HEK293 (cell line): Measurements from ENCODE around the gene BPHL.

Experiments used
- CTCF ChIA-PET: fragments of 350-600 bp; formaldehyde crosslinking; extraction: SDS; loops from one replicate; lab custom pipeline; 2021; ENCODE audit warnings: antibody characterized with exemption; lab: Yijun Ruan, JAX
- POLR2A ChIA-PET: fragments of 300-600 bp; formaldehyde crosslinking; extraction: SDS; loops from one replicate; lab custom pipeline; 2020; ENCODE audit warnings: antibody characterized with exemption, inconsistent platforms; lab: Yijun Ruan, JAX
- H3K27ac ChIP-seq: fragments of 200-500 bp; sonication (Bioruptor generic); 2 replicates; pipeline ENCODE4 v1.5.1; 2014; ENCODE audit warnings: low read depth, low read length, control low read depth, inconsistent platforms; ENCODE audit errors: extremely low read depth
- H3K36me3 ChIP-seq, 2 experiments: fragments of 200-500 bp in 1 of 2; sonication (Bioruptor generic) in 1 of 2; 1 replicate in 1 of 2; 2 replicates in 1 of 2; pipeline ENCODE4 v1.5.1; 2014 to 2017; ENCODE audit warnings: inconsistent platforms in 2 of 2, low read length in 2 of 2; ENCODE audit not compliant: control insufficient read depth in 2 of 2, insufficient read depth in 1 of 2
- H3K4me1 ChIP-seq: fragments of 200-500 bp; sonication (Bioruptor generic); 2 replicates; pipeline ENCODE4 v1.5.1; 2014; ENCODE audit warnings: mild to moderate bottlenecking, low read length, inconsistent platforms; ENCODE audit not compliant: control insufficient read depth, insufficient read depth
- H3K4me3 ChIP-seq: 2 replicates; pipeline ENCODE4 v1.5.1; 2011; ENCODE audit warnings: low read depth, mild to moderate bottlenecking, control low read depth, low read length, moderate library complexity
- H3K9me3 ChIP-seq: fragments of 200-500 bp; sonication (Bioruptor generic); 2 replicates; pipeline ENCODE4 v1.5.1; 2014; ENCODE audit warnings: low read depth, low read length, inconsistent platforms; ENCODE audit not compliant: control insufficient read depth, insufficient read depth
- ATF2 ChIP-seq: fragments of 450-650 bp; formaldehyde crosslinking; IDR thresholded peaks from 2 replicates; pipeline ENCODE4 v1.5.1; 2016; ENCODE audit warnings: missing biosample characterization, missing genetic modification characterization, low read depth
- BCL11B ChIP-seq: fragments of 450-650 bp; formaldehyde crosslinking; IDR thresholded peaks from 2 replicates; pipeline ENCODE4 v1.5.1; 2016; ENCODE audit warnings: low read depth, missing biosample characterization, missing genetic modification characterization
- ZNF140 ChIP-seq: fragments of 450-650 bp; formaldehyde crosslinking; IDR thresholded peaks from 2 replicates; pipeline ENCODE4 v1.5.1; 2016; ENCODE audit warnings: missing biosample characterization, missing genetic modification characterization
- ZNF266 ChIP-seq: fragments of 450-650 bp; formaldehyde crosslinking; IDR thresholded peaks from 2 replicates; pipeline ENCODE4 v1.5.1; 2016; ENCODE audit warnings: missing biosample characterization, missing genetic modification characterization, low read depth
- ZNF529 ChIP-seq: fragments of 450-650 bp; formaldehyde crosslinking; IDR thresholded peaks from 2 replicates; pipeline ENCODE4 v1.5.1; 2017; ENCODE audit warnings: missing genetic modification characterization, missing biosample characterization; ENCODE audit not compliant: insufficient replicate concordance
- ZNF596 ChIP-seq: fragments of 450-650 bp; IDR thresholded peaks from 2 replicates; pipeline ENCODE4 v1.5.0; 2018; ENCODE audit warnings: missing biosample characterization, mild to moderate bottlenecking, missing genetic modification characterization, moderate library complexity
- ZNF629 ChIP-seq: fragments of 450-650 bp; formaldehyde crosslinking; IDR thresholded peaks from 2 replicates; pipeline ENCODE4 v1.5.1; 2017; ENCODE audit warnings: missing biosample characterization, missing genetic modification characterization
- ZSCAN16 ChIP-seq: fragments of 450-650 bp; formaldehyde crosslinking; IDR thresholded peaks from 2 replicates; pipeline ENCODE4 v1.5.1; 2016; ENCODE audit warnings: missing biosample characterization, missing genetic modification characterization
- TF ChIP-seq, protein P1 (sequence below): fragments of 450-650 bp; formaldehyde crosslinking; IDR thresholded peaks from 2 replicates; pipeline ENCODE4 v1.5.1; 2017; ENCODE audit warnings: missing biosample characterization, missing genetic modification characterization

BPHL gene

GRCh38 chr6:3201388-3201787 is 82.9 kb downstream of the BPHL start:
- no peak overlapping the region for H3K4me3 ChIP-seq
- H3K36me3 ChIP-seq, result no peaks in the 10 kb centered on the region
- no peaks in the 10 kb centered on the region for H3K4me1 ChIP-seq
- no peak overlapping the region for H3K27ac ChIP-seq
- no peak for TF ChIP-seq BCL11B (tag by site-specific recombination)
- TF ChIP-seq ZNF596 (tag by site-specific recombination), result no peak
- no peak for TF ChIP-seq ZNF140 (tag by site-specific recombination)
- no peak for TF ChIP-seq ZSCAN16 (tag by site-specific recombination)
- TF ChIP-seq, protein P1, sequence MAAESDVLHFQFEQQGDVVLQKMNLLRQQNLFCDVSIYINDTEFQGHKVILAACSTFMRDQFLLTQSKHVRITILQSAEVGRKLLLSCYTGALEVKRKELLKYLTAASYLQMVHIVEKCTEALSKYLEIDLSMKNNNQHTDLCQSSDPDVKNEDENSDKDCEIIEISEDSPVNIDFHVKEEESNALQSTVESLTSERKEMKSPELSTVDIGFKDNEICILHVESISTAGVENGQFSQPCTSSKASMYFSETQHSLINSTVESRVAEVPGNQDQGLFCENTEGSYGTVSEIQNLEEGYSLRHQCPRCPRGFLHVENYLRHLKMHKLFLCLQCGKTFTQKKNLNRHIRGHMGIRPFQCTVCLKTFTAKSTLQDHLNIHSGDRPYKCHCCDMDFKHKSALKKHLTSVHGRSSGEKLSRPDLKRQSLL (tag by site-specific recombination), result no peak
- TF ChIP-seq ZNF529 (tag by site-specific recombination), result no peak
- no peak for TF ChIP-seq ZNF629 (tag by site-specific recombination)
- TF ChIP-seq ATF2 (tag by site-specific recombination), result no peak
- no peak for TF ChIP-seq ZNF266 (tag by site-specific recombination)
- TF ChIP-seq, all 188 proteins: peak for 0
- POLR2A ChIA-PET, result no interaction called here
- CTCF ChIA-PET, result no interaction called here
- no peaks in the 10 kb centered on the region for H3K9me3 ChIP-seq
